ENCODE results near the gene LRRC18.

Gene LRRC18

DNA sequence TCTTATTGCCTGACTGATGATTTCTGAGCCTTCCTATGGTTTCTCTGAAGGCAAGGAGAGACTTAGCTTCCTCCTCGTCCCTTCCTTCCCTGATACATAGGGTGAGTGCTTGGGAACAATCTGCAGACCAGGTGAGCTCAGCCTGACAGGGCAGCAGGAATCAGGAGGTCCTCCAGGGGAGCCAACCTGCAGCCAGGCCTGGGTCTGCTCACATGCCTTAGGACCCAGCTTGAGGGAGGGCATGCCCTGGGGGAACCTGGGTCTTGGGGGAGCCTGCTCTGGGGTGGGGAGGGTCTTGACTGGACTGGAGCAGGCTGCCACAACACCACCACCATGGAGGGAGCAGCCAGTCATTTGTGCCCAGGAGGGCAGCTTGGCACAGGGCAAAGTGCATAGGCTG is 57.7 kb downstream of the LRRC18 start:
- no peak for DNase-seq (ENCODE audit: low read depth, low spot score)

- DNase-seq (ENCODE audit: low read depth, low spot score), result no peak
Observed at GRCh38 chr10:48880016-48880705, 59.5 kb downstream of the LRRC18 start.

GRCh38 chr10:48879451-48879850 is 60.2 kb downstream of the LRRC18 start:
- DNase-seq (ENCODE audit: low read depth, low spot score), result no peak

DNA sequence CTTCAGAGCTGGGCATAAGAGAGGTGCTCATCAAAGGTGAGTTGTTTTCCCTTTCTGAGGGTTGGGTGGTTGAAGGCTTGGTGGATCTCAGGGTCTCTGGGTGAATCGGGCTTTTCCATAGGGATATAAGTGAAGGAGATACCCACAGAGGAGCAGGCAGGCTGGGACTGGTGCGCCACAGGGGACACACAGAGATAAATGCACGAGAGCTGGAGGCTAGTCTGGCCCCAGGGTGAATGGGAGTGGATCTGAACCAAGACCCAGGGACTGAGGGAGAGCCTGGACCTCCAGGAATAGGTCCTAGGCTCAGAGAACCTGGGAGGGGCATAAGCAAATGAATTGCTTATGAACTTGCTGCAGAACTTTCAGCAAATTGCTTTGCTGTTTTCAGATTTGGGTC is 61.5 kb downstream of the LRRC18 start:
- DNase-seq (ENCODE audit: low read depth, low spot score), result no peak

GRCh38 chr10:48872234-48872633 is 67.4 kb downstream of the LRRC18 start:
- DNase-seq (ENCODE audit: low read depth, low spot score), result no peak

Data from astrocyte of the hippocampus (primary cell).